Measurements from ENCODE around the gene BTRC.
A peak's percentile ranks its signal among the peaks of the same experiment; 100 is the strongest.
"Not testable (repeated sequence)": the region's sequence is repeated elsewhere in the genome, so short reads cannot be mapped to it uniquely, and the experiment has no call there.

The BTRC gene

DNA sequence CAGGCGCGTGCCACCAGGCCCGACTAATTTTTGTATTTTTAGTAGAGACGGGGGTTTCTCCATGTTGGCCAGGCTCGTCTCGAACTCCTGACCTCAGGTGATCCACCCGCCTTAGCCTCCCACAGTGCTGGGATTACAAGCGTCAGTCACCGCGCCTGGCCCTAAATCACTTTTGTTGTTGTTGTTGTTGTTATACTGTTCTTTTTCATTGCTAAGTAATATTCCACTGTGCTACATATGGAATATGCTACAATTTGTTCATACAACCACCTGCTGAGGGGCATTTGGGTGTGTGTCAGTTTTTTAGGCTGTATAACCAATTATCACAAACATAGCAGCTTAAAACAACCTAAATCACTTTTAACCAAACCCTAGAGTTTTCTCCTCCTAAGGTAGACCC, 1.1 kb upstream of the BTRC start:
- H3K4me3 ChIP-seq (ENCODE audit: low read length); H3K27ac ChIP-seq (ENCODE audit: low read length); H3K4me1 ChIP-seq (ENCODE audit: control insufficient read depth, low read depth, low read length); H3K9me3 ChIP-seq (ENCODE audit: control insufficient read depth, low read depth, low read length); H3K9ac ChIP-seq (ENCODE audit: low read length); H3K36me3 ChIP-seq (ENCODE audit: control insufficient read depth, low read depth, low read length); H3K27me3 ChIP-seq (ENCODE audit: control insufficient read depth, insufficient read depth, low read length): not testable (repeated sequence)

DNA sequence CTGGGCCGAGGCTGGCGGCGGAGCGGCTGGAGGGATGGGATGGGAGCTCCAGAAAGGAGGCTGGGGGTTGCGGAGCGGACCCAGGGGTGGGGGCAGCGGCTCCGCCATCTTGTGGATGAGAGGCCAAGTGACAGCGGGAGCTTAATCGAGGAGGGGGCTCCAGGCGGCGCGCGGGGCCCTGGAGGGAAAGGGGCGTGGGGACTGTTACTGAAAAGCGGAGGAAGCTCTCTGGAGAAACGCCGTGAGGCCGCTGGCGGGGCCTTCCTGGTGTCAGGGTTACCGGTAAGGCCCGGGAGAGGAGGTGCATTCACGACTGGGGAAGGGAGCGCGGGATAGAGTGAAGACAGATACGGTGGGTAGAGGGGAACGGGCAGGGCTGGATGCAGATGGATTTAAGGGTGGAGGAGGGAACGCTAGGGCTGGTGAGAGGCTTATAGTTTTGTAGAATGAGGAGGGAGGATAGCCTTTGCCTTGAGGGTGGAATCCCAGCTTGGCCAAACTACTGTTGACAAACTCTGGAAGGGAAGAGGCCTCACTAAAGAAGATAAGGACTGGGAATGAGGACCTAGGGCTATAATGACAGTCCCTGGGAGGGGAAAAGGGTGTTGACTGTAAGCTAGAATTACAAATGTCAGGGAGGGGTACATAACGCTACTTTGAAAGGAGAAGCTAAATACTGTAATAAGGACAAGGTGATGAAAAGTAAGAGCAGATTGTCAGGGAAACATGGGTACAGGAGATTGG, 535 bp downstream of the BTRC start:
- Histone ChIP-seq H3K9me3 (ENCODE audit: control insufficient read depth, low read depth, low read length) (no peaks in the 10 kb centered on the region), H3K4me1 (ENCODE audit: control insufficient read depth, low read depth, low read length) (peaks cover 9% of the 10 kb centered on the region), H3K27ac (ENCODE audit: low read length) (no peak overlapping the region), H3K9ac (ENCODE audit: low read length) (peak overlapping the region; percentile 58), H3K27me3 (ENCODE audit: control insufficient read depth, insufficient read depth, low read length) (no peaks in the 10 kb centered on the region), H3K4me3 (ENCODE audit: low read length) (peak overlapping the region; percentile 93), H3K36me3 (ENCODE audit: control insufficient read depth, low read depth, low read length) (no peaks in the 10 kb centered on the region)

DNA sequence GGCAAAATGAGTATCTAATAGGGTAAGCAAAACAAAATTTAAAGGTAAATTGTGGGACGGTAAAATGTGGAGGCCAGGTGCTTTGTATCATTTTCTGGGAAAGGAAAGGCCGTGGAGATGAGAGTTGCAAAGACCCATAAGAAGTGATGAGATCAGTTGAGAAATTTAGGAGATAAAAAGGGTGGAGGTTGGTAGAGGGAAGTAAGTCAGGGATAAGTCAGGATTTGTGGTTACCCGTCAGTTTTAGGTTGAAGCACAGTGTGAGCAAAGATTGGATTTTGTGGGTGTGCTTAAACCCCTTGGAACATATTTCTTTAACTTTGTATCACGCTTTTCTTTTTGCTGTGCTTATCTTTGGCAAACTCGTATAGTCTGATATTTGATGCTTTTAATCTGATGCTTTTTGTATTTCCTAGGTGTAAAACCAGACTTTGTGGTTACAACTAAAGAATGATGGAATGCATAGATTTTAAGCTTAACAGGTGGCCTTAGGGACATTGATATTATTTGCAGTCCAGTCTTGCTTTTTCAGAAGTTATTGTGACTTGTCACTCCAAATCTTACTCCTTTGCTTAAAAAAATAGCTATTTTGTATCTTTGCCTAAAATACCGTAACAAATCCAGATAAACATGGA, 1.2 kb downstream of the BTRC start:
- Histone ChIP-seq H3K4me3 (ENCODE audit: low read length) (peak overlapping the region; percentile 93), H3K4me1 (ENCODE audit: control insufficient read depth, low read depth, low read length) (peaks cover 9% of the 10 kb centered on the region), H3K36me3 (ENCODE audit: control insufficient read depth, low read depth, low read length) (no peaks in the 10 kb centered on the region), H3K27me3 (ENCODE audit: control insufficient read depth, insufficient read depth, low read length) (no peaks in the 10 kb centered on the region), H3K9ac (ENCODE audit: low read length) (peak overlapping the region; percentile 58), H3K27ac (ENCODE audit: low read length) (no peak overlapping the region), H3K9me3 (ENCODE audit: control insufficient read depth, low read depth, low read length) (no peaks in the 10 kb centered on the region)

DNA sequence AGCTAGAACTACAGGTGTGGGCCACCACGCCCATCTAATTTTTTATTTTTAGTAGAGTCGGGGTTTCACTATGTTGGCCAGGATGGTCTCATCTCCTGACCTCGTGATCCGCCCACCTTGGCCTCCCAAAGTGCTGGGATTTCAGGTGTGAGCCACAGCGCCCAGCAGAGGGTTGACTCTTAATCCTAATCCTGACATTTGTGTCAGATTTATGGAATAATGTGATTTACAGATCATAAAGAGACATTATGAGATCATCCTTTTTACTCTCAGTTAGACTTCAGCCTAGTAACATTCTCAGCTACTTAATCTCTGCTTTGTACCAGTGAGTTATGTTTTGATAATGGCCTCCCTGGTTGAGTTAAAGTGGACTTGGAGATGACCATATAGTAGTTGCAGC, 2.2 kb downstream of the BTRC start:
- H3K36me3 ChIP-seq (ENCODE audit: control insufficient read depth, low read depth, low read length), result no peaks in the 10 kb centered on the region
- no peak overlapping the region for H3K4me3 ChIP-seq (ENCODE audit: low read length)
- no peak overlapping the region for H3K9ac ChIP-seq (ENCODE audit: low read length)
- no peak overlapping the region for H3K27ac ChIP-seq (ENCODE audit: low read length)
- H3K9me3 ChIP-seq (ENCODE audit: control insufficient read depth, low read depth, low read length), result no peaks in the 10 kb centered on the region
- peaks cover 9% of the 10 kb centered on the region for H3K4me1 ChIP-seq (ENCODE audit: control insufficient read depth, low read depth, low read length)
- no peaks in the 10 kb centered on the region for H3K27me3 ChIP-seq (ENCODE audit: control insufficient read depth, insufficient read depth, low read length)

DNA sequence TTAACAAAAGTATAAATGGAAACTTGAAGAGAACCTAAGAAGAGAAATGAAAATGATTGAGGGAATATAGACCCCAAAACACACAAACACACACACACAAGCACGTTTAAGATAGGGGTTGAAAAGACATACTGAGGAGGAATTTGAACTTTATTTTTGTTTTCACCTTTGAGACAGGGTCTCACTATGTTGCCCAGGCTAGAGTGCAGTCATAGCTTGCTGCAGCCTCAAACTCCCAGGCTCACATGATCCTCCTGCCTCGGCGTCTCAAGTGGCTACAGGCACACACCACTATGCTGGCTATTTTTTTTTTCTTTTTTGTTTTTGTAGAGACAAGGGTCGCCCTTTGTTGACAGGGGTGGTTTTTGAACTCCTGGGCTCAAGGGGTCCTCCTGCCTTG, 4.0 kb downstream of the BTRC start:
- H3K4me1 ChIP-seq (ENCODE audit: control insufficient read depth, low read depth, low read length), result peaks cover 9% of the 10 kb centered on the region
- H3K4me3 ChIP-seq (ENCODE audit: low read length), result no peak overlapping the region
- H3K9ac ChIP-seq (ENCODE audit: low read length), result no peak overlapping the region
- no peaks in the 10 kb centered on the region for H3K36me3 ChIP-seq (ENCODE audit: control insufficient read depth, low read depth, low read length)
- H3K9me3 ChIP-seq (ENCODE audit: control insufficient read depth, low read depth, low read length), result no peaks in the 10 kb centered on the region
- H3K27me3 ChIP-seq (ENCODE audit: control insufficient read depth, insufficient read depth, low read length), result no peaks in the 10 kb centered on the region
- H3K27ac ChIP-seq (ENCODE audit: low read length), result no peak overlapping the region

DNA sequence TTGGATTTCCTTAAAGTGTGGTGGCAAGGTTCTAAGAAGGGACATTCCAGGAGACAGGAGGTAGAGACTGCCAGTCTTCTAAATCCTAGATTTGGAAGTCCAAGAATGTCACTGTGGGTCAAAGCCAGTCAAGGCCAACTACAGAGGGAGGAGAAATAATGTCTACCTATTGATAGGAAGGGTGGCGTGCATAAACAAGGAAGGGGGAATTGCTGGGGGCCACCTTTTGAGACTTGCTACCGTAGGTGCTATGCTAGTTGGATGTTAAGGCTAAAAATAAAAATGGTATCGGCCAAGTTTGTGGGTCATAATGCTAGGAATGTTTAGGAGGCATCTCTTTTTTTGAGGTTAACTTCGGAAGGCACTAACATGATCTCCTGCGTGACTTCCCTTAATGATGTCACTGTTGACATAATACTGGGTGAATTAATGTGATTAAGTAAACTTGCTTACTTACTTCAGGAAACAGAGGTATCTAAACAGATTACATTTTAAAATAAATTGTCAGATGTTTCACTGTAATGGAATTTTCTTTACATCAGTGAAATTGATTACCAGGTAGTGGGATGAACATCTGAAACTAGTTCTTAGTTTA, 4.8 kb downstream of the BTRC start:
- Histone ChIP-seq H3K27me3 (ENCODE audit: control insufficient read depth, insufficient read depth, low read length) (no peaks in the 10 kb centered on the region), H3K36me3 (ENCODE audit: control insufficient read depth, low read depth, low read length) (no peaks in the 10 kb centered on the region), H3K9ac (ENCODE audit: low read length) (no peak overlapping the region), H3K4me1 (ENCODE audit: control insufficient read depth, low read depth, low read length) (peaks cover 5% of the 10 kb centered on the region), H3K9me3 (ENCODE audit: control insufficient read depth, low read depth, low read length) (no peaks in the 10 kb centered on the region), H3K27ac (ENCODE audit: low read length) (no peak overlapping the region), H3K4me3 (ENCODE audit: low read length) (no peak overlapping the region)

DNA sequence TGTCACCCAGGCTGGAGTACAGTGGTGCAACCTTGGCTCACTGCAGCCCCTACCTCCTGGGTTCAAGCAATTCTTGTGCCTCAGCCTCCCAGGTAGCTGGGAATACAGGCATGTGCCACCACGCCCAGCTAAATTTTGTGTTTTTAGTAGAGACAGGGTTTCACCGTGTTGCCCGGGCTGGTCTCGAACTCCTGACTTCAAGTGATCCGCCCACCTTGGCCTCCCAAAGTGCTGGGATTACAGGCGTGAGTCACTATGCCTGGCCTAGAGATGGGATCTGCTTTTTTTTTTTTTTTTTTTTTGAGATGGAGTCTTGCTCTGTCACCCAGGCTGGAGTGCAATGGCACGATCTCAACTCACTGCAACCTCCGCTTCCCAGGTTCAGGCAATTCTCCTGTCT, 6.1 kb downstream of the BTRC start:
- H3K4me1 ChIP-seq (ENCODE audit: control insufficient read depth, low read depth, low read length); H3K27ac ChIP-seq (ENCODE audit: low read length); H3K4me3 ChIP-seq (ENCODE audit: low read length); H3K9ac ChIP-seq (ENCODE audit: low read length); H3K9me3 ChIP-seq (ENCODE audit: control insufficient read depth, low read depth, low read length); H3K36me3 ChIP-seq (ENCODE audit: control insufficient read depth, low read depth, low read length); H3K27me3 ChIP-seq (ENCODE audit: control insufficient read depth, insufficient read depth, low read length): not testable (repeated sequence)

DNA sequence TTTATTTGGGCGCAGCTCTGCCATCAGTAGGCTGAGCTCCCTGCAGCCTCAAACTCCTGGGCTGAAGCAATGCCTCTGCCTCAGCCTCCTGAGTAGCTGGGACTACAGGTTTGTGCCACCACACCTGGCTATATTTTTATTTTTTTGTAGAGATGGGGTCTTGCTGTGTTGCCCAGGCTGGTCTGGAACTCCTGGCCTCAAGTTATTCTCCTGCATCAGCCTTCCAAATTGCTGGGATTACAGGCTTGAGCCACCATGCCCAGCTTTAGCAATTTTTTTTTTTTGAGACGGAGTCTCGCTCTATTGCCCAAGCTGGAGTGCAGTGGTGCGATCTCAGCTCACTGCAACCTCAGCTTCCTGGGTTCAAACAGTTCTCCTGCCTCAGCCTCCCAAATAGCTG, 6.9 kb downstream of the BTRC start:
- H3K9me3 ChIP-seq (ENCODE audit: control insufficient read depth, low read depth, low read length); H3K4me3 ChIP-seq (ENCODE audit: low read length); H3K9ac ChIP-seq (ENCODE audit: low read length); H3K4me1 ChIP-seq (ENCODE audit: control insufficient read depth, low read depth, low read length); H3K27ac ChIP-seq (ENCODE audit: low read length); H3K27me3 ChIP-seq (ENCODE audit: control insufficient read depth, insufficient read depth, low read length); H3K36me3 ChIP-seq (ENCODE audit: control insufficient read depth, low read depth, low read length): not testable (repeated sequence)

DNA sequence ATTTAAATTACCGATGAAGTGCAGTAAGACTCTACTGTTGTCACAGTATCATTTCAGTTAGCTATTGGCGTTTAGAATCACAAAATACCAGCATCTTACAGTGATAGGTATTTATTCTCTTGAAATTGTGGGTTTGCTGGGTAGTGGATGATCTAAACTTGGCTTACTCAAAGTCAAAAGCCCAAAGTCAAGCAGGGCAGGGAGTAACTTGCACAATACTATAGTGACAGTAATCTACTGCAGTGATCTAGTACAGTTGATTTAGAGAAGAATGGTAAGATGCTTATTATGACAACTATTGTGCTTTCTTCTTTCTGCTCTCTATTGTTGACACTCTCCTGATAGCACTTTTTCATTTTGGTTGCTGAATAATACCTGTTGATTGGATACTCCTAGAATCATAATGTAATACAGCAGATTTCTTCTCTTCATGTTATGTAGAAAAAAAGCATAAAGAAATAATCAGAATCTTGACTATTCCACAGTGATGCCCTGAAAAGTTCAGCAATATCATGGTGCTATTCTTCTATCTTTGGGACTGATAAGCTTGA, 10.0 kb downstream of the BTRC start:
- H3K4me1 ChIP-seq (ENCODE audit: control insufficient read depth, low read depth, low read length), result no peaks in the 10 kb centered on the region
- no peaks in the 10 kb centered on the region for H3K27me3 ChIP-seq (ENCODE audit: control insufficient read depth, insufficient read depth, low read length)
- H3K9ac ChIP-seq (ENCODE audit: low read length), result no peak overlapping the region
- H3K4me3 ChIP-seq (ENCODE audit: low read length), result no peak overlapping the region
- H3K9me3 ChIP-seq (ENCODE audit: control insufficient read depth, low read depth, low read length), result no peaks in the 10 kb centered on the region
- H3K36me3 ChIP-seq (ENCODE audit: control insufficient read depth, low read depth, low read length), result no peaks in the 10 kb centered on the region
- H3K27ac ChIP-seq (ENCODE audit: low read length), result no peak overlapping the region

DNA sequence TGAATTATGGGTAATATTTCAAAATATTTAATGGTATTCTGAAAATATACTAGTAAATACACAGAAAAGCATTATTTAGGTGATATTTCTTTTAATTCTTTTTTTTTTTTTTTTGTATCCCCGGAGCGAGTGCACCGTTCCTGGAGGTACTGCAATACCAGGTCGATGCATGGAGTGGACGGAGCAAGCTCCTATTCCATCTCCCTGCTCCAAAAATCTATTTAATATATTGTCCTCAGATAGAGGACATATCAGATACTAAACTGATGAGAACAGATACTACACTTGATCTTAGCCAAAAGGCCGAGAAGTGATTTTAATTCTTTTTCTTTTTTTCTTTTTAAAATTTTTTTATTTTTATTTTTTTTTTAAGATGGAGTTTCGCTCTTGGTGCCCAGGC, 10.8 kb downstream of the BTRC start:
- H3K9ac ChIP-seq (ENCODE audit: low read length), result no peak overlapping the region
- H3K36me3 ChIP-seq (ENCODE audit: control insufficient read depth, low read depth, low read length), result no peaks in the 10 kb centered on the region
- no peaks in the 10 kb centered on the region for H3K4me1 ChIP-seq (ENCODE audit: control insufficient read depth, low read depth, low read length)
- no peak overlapping the region for H3K4me3 ChIP-seq (ENCODE audit: low read length)
- H3K27me3 ChIP-seq (ENCODE audit: control insufficient read depth, insufficient read depth, low read length), result no peaks in the 10 kb centered on the region
- no peaks in the 10 kb centered on the region for H3K9me3 ChIP-seq (ENCODE audit: control insufficient read depth, low read depth, low read length)
- H3K27ac ChIP-seq (ENCODE audit: low read length), result no peak overlapping the region

DNA sequence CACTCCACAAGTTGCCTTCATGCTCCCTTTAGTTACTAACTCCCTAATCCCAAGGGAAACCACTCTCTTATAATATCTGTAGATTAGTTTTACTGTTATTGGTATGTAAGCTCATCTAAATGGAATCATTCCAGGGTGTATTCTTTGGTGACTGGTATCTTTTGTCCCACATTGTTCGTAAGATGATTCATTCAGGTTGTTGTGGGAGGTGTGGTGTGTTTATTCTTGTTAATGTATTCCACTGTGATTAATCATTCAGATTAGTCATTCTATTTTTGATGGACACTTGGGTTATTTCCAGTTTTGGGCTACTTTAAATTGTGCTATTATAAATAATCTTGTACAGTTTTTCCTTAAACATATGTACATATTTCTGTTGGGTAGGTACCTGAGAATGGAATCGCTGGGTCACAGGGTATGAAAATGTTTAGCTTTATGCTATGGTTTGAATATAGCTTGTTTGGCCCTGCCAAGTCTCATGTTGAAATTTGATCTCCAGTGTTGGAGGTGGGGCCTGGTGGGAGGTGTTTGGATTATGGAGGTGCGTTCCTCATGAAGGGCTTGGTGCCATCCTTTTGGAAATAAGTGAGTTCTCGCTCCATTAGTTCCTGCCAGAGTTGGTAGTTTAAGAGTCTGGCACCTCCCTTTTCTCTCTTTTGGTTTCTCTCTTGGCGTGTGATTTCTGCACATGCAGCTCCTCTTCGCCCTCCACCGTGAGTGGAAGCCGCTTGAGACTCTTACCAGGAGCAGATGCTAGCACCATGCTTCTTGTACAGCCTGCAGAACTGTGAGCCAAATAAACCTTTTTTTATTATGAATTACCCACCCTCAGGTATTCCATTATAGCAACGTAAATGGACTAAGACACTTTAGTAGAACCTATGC, 13.8 kb downstream of the BTRC start:
- Histone ChIP-seq H3K27ac (ENCODE audit: low read length) (no peak overlapping the region), H3K9me3 (ENCODE audit: control insufficient read depth, low read depth, low read length) (no peaks in the 10 kb centered on the region), H3K9ac (ENCODE audit: low read length) (no peak overlapping the region), H3K36me3 (ENCODE audit: control insufficient read depth, low read depth, low read length) (no peaks in the 10 kb centered on the region), H3K4me1 (ENCODE audit: control insufficient read depth, low read depth, low read length) (peaks cover 1% of the 10 kb centered on the region), H3K4me3 (ENCODE audit: low read length) (no peak overlapping the region), H3K27me3 (ENCODE audit: control insufficient read depth, insufficient read depth, low read length) (no peaks in the 10 kb centered on the region)

All from iPS-18a (cell line).